Natural killer cell (primary cell): ENCODE data around the gene GNG4. TPM values are rescaled to one million over a fixed set of nuclear protein-coding genes. Genes with fewer than 3 reads are reported as not detected.

Experiments used
- ATAC-seq, 3 donors: fragments of 150-1000 bp in 2 of 3; fragments of 200-7000 bp in 1 of 3; cut with Tn5 transposase; 1 replicate in 1 of 3; 2 replicates in 2 of 3; pipeline ENCODE4 v1.10.0; 2021; ENCODE audit warnings: mild to moderate bottlenecking in 2 of 3, moderate library complexity in 2 of 3
- DNase-seq, 2 donors: peaks; one replicate each; pipeline versions ENCODE4 v3.0.0 to v3.0.0-alpha.2; 2013 to 2021; ENCODE audit warnings: mixed read lengths in 1 of 2
- H3K27ac ChIP-seq: one replicate; pipeline ENCODE4 v1.5.1; 2013; ENCODE audit warnings: mild to moderate bottlenecking, low read length
- H3K27me3 ChIP-seq: one replicate; pipeline ENCODE4 v1.6.1; 2013; ENCODE audit warnings: low read length; ENCODE audit not compliant: control insufficient read depth, insufficient read depth
- H3K36me3 ChIP-seq: one replicate; pipeline ENCODE4 v1.6.1; 2013; ENCODE audit warnings: low read length; ENCODE audit not compliant: control insufficient read depth, insufficient read depth
- H3K4me1 ChIP-seq: one replicate; pipeline ENCODE4 v1.6.1; 2013; ENCODE audit warnings: low read length; ENCODE audit not compliant: control insufficient read depth, insufficient read depth
- H3K4me3 ChIP-seq: one replicate; pipeline ENCODE4 v1.5.1; 2013; ENCODE audit warnings: low read length
- H3K9me3 ChIP-seq: one replicate; pipeline ENCODE4 v1.6.1; 2013; ENCODE audit warnings: low read length; ENCODE audit not compliant: control insufficient read depth, insufficient read depth
- H3K27ac Mint-ChIP-seq, 2 donors: one replicate each; pipeline ENCODE4 v1.8.0; 2022; ENCODE audit warnings: mild to moderate bottlenecking in 2 of 2, mixed read lengths in 2 of 2, moderate library complexity in 1 of 2
- H3K27me3 Mint-ChIP-seq, 2 donors: one replicate each; pipeline ENCODE4 v1.8.0; 2022; ENCODE audit warnings: low read depth in 2 of 2, mixed read lengths in 2 of 2
- H3K36me3 Mint-ChIP-seq: one replicate; pipeline ENCODE4 v1.8.0; 2022; ENCODE audit warnings: mixed read lengths
- H3K4me1 Mint-ChIP-seq, 2 donors: one replicate each; pipeline ENCODE4 v1.8.0; 2022; ENCODE audit warnings: mixed read lengths in 2 of 2
- H3K4me3 Mint-ChIP-seq: one replicate; pipeline ENCODE4 v1.8.0; 2022; ENCODE audit warnings: mild to moderate bottlenecking, moderate library complexity, mixed read lengths
- H3K9me3 Mint-ChIP-seq, 2 donors: one replicate each; pipeline ENCODE4 v1.8.0; 2022; ENCODE audit warnings: mixed read lengths in 2 of 2
- WGBS: methylation state at CpG from one replicate; pipeline ENCODE4 v1.1.7; 2013; ENCODE audit warnings: missing lambda C conversion rate; ENCODE audit not compliant: insufficient coverage; 5-methylcytosine and 5-hydroxymethylcytosine counted together
- intact Hi-C: fragments of 100-400 bp; cut with micrococcal nuclease; formaldehyde crosslinking; loops from one replicate; pipeline ENCODE4 v1.14.2; 2022
- total RNA-seq, 4 donors: library from RNA; stranded (reverse); fragments of 120-200 nt in 1 of 4; gene quantifications; one replicate each; pipeline versions ENCODE4 v1.2.3 to v1.2.4, GENCODE V29; 2013 to 2022
- TF ChIP-seq, protein P1 (sequence below): fragments of 200-600 bp; IDR thresholded peaks from one replicate; pipeline ENCODE4 v1.8.0; 2022; ENCODE audit warnings: antibody characterized with exemption

GNG4 gene
- total RNA-seq, 3 donors from 2014 or later (not counting 1 experiment from before 2014, with no cell fraction given), result 0.07 to 0.12 TPM; not detected in 1

DNA sequence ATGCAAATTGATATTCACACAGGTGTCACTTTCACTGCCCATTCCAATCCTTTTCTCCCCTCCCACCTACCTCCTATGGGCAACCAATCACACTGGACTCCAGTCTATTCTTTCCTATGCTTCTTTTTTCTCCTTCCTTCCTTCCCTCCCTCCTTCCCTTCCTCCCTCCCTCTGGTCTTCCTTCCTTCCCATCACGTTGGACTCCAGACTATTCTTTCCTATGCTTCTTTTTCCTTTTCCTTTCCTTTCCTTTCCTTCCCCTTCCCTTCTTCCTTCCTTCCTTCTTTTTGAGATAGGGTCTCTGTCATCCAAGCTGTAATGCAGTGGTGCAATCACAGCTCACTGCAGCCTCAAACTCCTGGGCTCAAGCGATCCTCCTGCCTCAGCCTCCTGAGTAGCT lies 64.6 kb downstream of the GNG4 start:
- peaks cover 10% of the 10 kb centered on the region for H3K9me3 ChIP-seq
- Mint-ChIP-seq H3K27me3 (peaks cover 11 to 34% of the 10 kb centered on the region in 2 donors), H3K27ac (no peak overlapping the region), H3K36me3 (no peaks in the 10 kb centered on the region), H3K9me3 (peaks cover 0 to 2% of the 10 kb centered on the region in 2 donors), H3K4me1 (peaks cover 0 to 11% of the 10 kb centered on the region in 2 donors), H3K4me3 (no peak overlapping the region)
- H3K4me1 ChIP-seq, result no peaks in the 10 kb centered on the region
- TF ChIP-seq, protein P1, sequence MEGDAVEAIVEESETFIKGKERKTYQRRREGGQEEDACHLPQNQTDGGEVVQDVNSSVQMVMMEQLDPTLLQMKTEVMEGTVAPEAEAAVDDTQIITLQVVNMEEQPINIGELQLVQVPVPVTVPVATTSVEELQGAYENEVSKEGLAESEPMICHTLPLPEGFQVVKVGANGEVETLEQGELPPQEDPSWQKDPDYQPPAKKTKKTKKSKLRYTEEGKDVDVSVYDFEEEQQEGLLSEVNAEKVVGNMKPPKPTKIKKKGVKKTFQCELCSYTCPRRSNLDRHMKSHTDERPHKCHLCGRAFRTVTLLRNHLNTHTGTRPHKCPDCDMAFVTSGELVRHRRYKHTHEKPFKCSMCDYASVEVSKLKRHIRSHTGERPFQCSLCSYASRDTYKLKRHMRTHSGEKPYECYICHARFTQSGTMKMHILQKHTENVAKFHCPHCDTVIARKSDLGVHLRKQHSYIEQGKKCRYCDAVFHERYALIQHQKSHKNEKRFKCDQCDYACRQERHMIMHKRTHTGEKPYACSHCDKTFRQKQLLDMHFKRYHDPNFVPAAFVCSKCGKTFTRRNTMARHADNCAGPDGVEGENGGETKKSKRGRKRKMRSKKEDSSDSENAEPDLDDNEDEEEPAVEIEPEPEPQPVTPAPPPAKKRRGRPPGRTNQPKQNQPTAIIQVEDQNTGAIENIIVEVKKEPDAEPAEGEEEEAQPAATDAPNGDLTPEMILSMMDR, result no peak
- intact Hi-C loops, result no loop called here
- no peaks in the 10 kb centered on the region for H3K27me3 ChIP-seq
- H3K4me3 ChIP-seq, result no peak overlapping the region
- no peaks in the 10 kb centered on the region for H3K36me3 ChIP-seq
- DNase-seq (no peak), ATAC-seq (no peak)
- WGBS, result 50% methylated on average over 2 of the region's 2 CpGs
- no peak overlapping the region for H3K27ac ChIP-seq

DNA sequence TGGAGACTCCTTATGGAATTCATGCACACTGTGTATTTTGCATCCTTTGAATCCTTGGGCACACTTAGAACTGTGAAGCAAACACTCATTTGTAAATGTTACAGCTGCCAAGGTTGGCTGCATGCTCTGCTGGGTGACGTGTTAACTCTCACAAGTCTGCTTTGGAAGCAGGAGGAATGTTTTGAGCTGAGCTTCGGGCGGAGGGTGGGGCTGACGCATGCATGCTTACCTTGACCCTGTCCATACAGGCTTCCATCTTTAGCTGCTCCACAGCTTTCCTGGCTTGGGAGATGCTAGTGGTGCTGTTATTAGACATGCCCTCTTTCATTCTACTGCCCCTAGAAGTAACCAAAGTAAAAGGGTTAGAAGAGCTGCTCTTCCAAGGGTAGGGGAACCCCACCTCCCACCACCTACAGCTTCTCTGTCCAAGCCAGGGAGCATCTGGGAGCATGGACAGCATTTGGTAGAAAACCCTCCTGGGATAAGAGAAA lies 66.0 kb downstream of the GNG4 start:
- Histone ChIP-seq H3K4me1 (no peaks in the 10 kb centered on the region), H3K27ac (no peak overlapping the region), H3K4me3 (no peak overlapping the region), H3K36me3 (no peaks in the 10 kb centered on the region), H3K9me3 (peaks cover under 1% of the 10 kb centered on the region), H3K27me3 (no peaks in the 10 kb centered on the region)
- DNase-seq (no peak), ATAC-seq (no peak)
- H3K27ac Mint-ChIP-seq, result no peak overlapping the region
- TF ChIP-seq, protein P1, result no peak
- peaks cover 0 to 2% of the 10 kb centered on the region in 2 donors for H3K9me3 Mint-ChIP-seq
- intact Hi-C loops, result no loop called here
- H3K27me3 Mint-ChIP-seq, result peaks cover 9 to 34% of the 10 kb centered on the region in 2 donors
- H3K4me1 Mint-ChIP-seq, result peaks cover 0 to 11% of the 10 kb centered on the region in 2 donors
- 84% methylated on average over 4 of the region's 4 CpGs for WGBS
- H3K4me3 Mint-ChIP-seq, result no peak overlapping the region
- H3K36me3 Mint-ChIP-seq, result no peaks in the 10 kb centered on the region

DNA sequence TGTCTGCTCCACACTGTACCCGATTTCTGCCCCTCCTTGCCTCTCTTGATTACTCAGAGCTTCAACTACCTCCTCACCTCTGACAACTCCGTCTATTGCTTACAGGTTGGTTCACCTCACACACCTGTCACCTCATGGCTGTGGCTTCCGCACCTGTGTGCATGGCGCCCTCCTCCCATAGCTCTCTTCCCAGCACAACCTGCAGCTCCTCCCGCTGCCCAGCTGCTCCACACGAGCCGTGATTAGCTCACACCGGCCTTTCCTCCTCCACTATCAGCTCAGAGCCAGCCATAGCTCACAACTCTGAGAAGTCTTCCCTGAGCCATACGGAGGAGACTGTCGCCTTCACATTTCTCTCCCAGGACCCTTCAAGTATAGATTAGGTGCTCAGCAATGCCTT lies 67.5 kb downstream of the GNG4 start:
- peaks cover 0 to 2% of the 10 kb centered on the region in 2 donors for H3K9me3 Mint-ChIP-seq
- DNase-seq, result no peak
- peaks cover 14 to 34% of the 10 kb centered on the region in 2 donors for H3K27me3 Mint-ChIP-seq
- Histone ChIP-seq H3K9me3 (no peaks in the 10 kb centered on the region), H3K4me3 (no peak overlapping the region), H3K27me3 (no peaks in the 10 kb centered on the region), H3K4me1 (no peaks in the 10 kb centered on the region), H3K36me3 (no peaks in the 10 kb centered on the region), H3K27ac (no peak overlapping the region)
- WGBS, result 91% methylated on average over 10 of the region's 10 CpGs
- ATAC-seq, result no peak
- H3K4me3 Mint-ChIP-seq, result no peak overlapping the region
- TF ChIP-seq, protein P1, result no peak
- H3K36me3 Mint-ChIP-seq, result no peaks in the 10 kb centered on the region
- intact Hi-C loops, result no loop called here
- peaks cover 0 to 7% of the 10 kb centered on the region in 2 donors for H3K4me1 Mint-ChIP-seq
- H3K27ac Mint-ChIP-seq, result no peak overlapping the region

DNA sequence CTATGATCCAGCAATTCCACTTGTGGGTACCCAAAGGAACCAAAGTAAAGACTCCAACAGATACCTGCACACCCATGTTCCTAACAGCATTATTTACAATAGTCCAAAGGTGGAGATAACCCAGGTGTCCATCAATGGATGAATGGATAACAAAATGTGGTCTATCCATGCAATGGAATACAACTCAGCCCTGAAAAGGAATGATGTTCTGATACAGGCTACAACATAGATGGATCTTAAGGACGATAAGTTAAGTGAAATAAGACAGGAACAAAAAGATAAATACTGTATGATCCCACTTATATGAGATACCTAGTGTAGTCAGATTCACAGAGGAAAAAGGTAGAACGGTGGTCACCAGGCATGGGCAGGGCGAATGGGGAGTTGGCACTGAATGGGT lies 69.7 kb downstream of the GNG4 start:
- Histone ChIP-seq H3K4me1 (no peaks in the 10 kb centered on the region), H3K36me3 (no peaks in the 10 kb centered on the region), H3K9me3 (no peaks in the 10 kb centered on the region), H3K27ac (no peak overlapping the region), H3K4me3 (no peak overlapping the region), H3K27me3 (no peaks in the 10 kb centered on the region)
- peaks cover 13 to 30% of the 10 kb centered on the region in 2 donors for H3K27me3 Mint-ChIP-seq
- no peaks in the 10 kb centered on the region for H3K36me3 Mint-ChIP-seq
- intact Hi-C loops, result no loop called here
- TF ChIP-seq, protein P1, result no peak
- ATAC-seq (no peak), DNase-seq (no peak)
- no peak overlapping the region for H3K27ac Mint-ChIP-seq
- WGBS, result 91% methylated on average over 3 of the region's 3 CpGs
- no peaks in the 10 kb centered on the region for H3K9me3 Mint-ChIP-seq
- no peak overlapping the region for H3K4me3 Mint-ChIP-seq
- H3K4me1 Mint-ChIP-seq, result no peaks in the 10 kb centered on the region
